ENCODE data around the gene SHOX.

DNA sequence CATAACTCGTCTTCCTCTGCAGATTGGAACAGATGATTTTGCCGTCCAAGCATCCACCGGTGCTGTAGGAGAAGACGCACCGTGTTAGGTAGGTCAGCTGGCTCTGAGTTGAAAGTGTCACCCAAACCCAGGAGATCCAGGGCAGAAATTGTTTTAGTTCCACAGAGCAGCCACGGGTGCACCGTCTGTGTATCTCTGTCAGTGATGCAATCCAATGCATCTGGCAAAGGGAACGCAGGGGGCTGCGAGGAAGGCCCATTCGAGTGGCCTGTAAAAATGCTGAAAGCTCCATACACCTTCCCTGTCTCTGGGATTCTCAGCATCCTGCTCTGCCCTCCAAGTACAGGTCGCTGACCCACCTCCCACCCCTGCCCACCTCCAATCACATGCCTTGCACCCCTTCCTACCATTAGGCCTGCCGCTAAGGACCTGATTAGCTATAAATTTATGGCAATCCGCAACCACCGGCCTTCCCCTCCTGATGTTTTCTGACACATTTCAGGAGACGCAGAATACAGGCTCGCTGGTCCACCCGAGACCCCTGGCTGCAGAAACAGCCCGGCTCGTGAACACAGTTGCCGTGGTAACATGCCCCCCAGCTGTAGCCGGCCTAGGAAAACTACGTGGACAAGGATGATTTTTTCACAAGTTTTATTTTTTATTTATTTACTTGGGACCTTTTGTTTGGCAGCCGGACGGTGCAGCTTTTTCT, 39.7 kb upstream of the SHOX start:
- TF ChIP-seq, protein P1, sequence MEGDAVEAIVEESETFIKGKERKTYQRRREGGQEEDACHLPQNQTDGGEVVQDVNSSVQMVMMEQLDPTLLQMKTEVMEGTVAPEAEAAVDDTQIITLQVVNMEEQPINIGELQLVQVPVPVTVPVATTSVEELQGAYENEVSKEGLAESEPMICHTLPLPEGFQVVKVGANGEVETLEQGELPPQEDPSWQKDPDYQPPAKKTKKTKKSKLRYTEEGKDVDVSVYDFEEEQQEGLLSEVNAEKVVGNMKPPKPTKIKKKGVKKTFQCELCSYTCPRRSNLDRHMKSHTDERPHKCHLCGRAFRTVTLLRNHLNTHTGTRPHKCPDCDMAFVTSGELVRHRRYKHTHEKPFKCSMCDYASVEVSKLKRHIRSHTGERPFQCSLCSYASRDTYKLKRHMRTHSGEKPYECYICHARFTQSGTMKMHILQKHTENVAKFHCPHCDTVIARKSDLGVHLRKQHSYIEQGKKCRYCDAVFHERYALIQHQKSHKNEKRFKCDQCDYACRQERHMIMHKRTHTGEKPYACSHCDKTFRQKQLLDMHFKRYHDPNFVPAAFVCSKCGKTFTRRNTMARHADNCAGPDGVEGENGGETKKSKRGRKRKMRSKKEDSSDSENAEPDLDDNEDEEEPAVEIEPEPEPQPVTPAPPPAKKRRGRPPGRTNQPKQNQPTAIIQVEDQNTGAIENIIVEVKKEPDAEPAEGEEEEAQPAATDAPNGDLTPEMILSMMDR (IDR thresholded peaks at IDR 0.05) = no peak
- no peak for TF ChIP-seq POLR2A (IDR thresholded peaks at IDR 0.05)
